ENCODE data around the gene TMEM181. TPM values are rescaled to one million over a fixed set of nuclear protein-coding genes. Genes with fewer than 3 reads are reported as not detected.

Gene TMEM181
- polyA plus RNA-seq, 1 of the 3 experiments (the other 2 are of a cell fraction), result 19.5 TPM

GRCh38 chr6:158570681-158570962, 10.7 kb downstream of the TMEM181 start:
- CTCF ChIA-PET, result interaction anchor here (1.3 kb wide), 1 partner anchor 33 kb away, joined by 3 read pairs; no protein-coding TSS in a partner anchor
- WGBS (ENCODE audit: low lambda C conversion rate), result 96% methylated on average over 3 of the region's 3 CpGs

More at GRCh38 chr6:158570681-158570962, 10.7 kb downstream of the TMEM181 start:
- H2AFZ ChIP-seq (ENCODE audit: low read depth), result no peak overlapping the region
- no peaks in the 10 kb centered on the region for H3F3A ChIP-seq (replicated peaks; ENCODE audit: insufficient read depth)
- H3K9me3 ChIP-seq, result no peaks in the 10 kb centered on the region
- peaks cover 45% of the 10 kb centered on the region for H4K20me1 ChIP-seq (ENCODE audit: insufficient read depth)
- H3K9ac ChIP-seq, result no peak overlapping the region
- peaks cover 0 to 8% of the 10 kb centered on the region in 2 experiments for H3K36me3 ChIP-seq (replicated peaks in 1 of 2; ENCODE audit: control insufficient read depth in 1 of 2, insufficient read depth in 2 of 2, low read length in 1 of 2)
- H3K4me1 ChIP-seq (ENCODE audit: control insufficient read depth in 1 of 2, insufficient read depth in 2 of 2, low read depth in 1 of 2, low read length in 1 of 2), result peaks cover 0 to 6% of the 10 kb centered on the region in 2 experiments; a peak in 1 of 4 replicates
- TF ChIP-seq MEF2A (IDR thresholded peaks at IDR 0.05; ENCODE audit: borderline replicate concordance, low read depth), result no peak
- no peak for TF ChIP-seq MAX (IDR thresholded peaks at IDR 0.05; ENCODE audit: low read depth)
- no peak for TF ChIP-seq YY1 (IDR thresholded peaks at IDR 0.05; ENCODE audit: low read depth)
- TF ChIP-seq USF1 (IDR thresholded peaks at IDR 0.05; ENCODE audit: borderline replicate concordance, low read depth), result no peak
- no peak for TF ChIP-seq ZBTB33 (IDR thresholded peaks at IDR 0.05; ENCODE audit: borderline replicate concordance, low read depth)
- TF ChIP-seq TCF12 (IDR thresholded peaks at IDR 0.05), result no peak
- TF ChIP-seq SMC3 (IDR thresholded peaks at IDR 0.05; ENCODE audit: low read depth, low read length), result no peak
- TF ChIP-seq RAD21 (IDR thresholded peaks at IDR 0.05; ENCODE audit: low read length), result no peak
- TF ChIP-seq IRF3 (IDR thresholded peaks at IDR 0.05; ENCODE audit: low read depth, low read length), result no peak
- TF ChIP-seq RCOR1 (IDR thresholded peaks at IDR 0.05; ENCODE audit: low read length), result no peak
- TF ChIP-seq FOXJ3 (CRISPR knock-in tag; IDR thresholded peaks at IDR 0.05), result no peak
- TF ChIP-seq FOXM1 (IDR thresholded peaks at IDR 0.05; ENCODE audit: low read depth), result no peak
- TF ChIP-seq CTCF (IDR thresholded peaks at IDR 0.05), result no peak
- no peak for TF ChIP-seq TAF1 (IDR thresholded peaks at IDR 0.05; ENCODE audit: borderline replicate concordance, low read depth, low read length)
- no peak for TF ChIP-seq USF2 (IDR thresholded peaks at IDR 0.05; ENCODE audit: borderline replicate concordance, low read depth, low read length)
- no peak for TF ChIP-seq RXRA (IDR thresholded peaks at IDR 0.05; ENCODE audit: borderline replicate concordance, low read depth)
- no peak for TF ChIP-seq SIN3A (IDR thresholded peaks at IDR 0.05; ENCODE audit: borderline replicate concordance, low read depth, low read length)
- TF ChIP-seq RFX5 (IDR thresholded peaks at IDR 0.05; ENCODE audit: low read length), result no peak
- POLR2A ChIA-PET, result interaction anchor here (0.9 kb wide), 1 partner anchor 32 kb away, joined by 3 read pairs; no protein-coding TSS in a partner anchor
- H3K27ac ChIP-seq (ENCODE audit: low read depth in 2 of 2, low read length in 1 of 2), result no peak overlapping the region
- H3K79me2 ChIP-seq (ENCODE audit: insufficient read depth), result peaks cover 74% of the 10 kb centered on the region
- H3K27me3 ChIP-seq (ENCODE audit: insufficient read depth), result no peaks in the 10 kb centered on the region
- H3K4me2 ChIP-seq, result no peak overlapping the region
- no peaks in the 10 kb centered on the region for H3K9me2 ChIP-seq
- no peak for DNase-seq
- H3K4me3 ChIP-seq (ENCODE audit: low read depth in 2 of 2, low read length in 1 of 2), result no peak overlapping the region
